ENCODE measurements around the gene CHMP6. TPM values are rescaled to one million over a fixed set of nuclear protein-coding genes. Genes with fewer than 3 reads are reported as not detected.
A peak's percentile ranks its signal among the peaks of the same experiment; 100 is the strongest.

The CHMP6 gene
- polyA plus RNA-seq, 1 donor from 2014 or later: 35.1 TPM

DNA sequence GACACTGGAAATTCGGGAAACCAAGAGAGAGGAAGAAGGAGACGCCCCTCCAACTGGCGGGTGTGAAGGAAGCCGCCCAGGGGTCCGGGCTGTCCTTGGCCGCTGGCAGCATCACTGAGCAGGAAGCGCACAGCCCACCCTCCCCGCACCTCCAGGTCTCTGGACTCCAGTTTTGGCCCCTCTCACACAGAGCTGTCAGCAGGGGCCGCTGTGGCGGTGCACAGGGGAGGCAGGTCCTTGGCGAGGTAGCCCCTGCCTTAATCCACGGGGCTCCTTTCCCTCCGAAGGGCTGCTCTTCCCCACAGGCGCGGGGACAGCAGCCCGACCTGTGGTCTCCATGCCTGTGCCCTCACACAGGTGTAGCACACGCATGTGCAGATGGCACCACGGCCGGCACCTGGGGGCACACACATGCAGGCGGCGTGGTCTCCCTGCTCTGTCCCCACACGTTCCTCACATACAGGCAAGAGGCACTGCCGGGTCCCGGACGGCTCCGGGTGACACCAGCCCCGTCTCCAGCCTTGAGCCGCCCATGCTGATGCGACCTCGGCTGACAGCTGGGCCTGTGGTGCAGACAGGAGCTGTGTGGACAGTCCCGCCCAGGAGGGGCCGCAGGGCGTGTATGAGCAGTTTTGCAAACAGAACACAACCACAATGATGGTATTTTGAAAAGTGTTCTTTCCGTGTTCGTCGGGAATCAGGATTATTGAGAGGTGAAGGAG is 26.6 kb upstream of the CHMP6 start:
- Histone ChIP-seq H3F3A (ENCODE audit: insufficient read depth, low read length, poor library complexity, severe bottlenecking) (no peaks in the 10 kb centered on the region), H2AFZ (ENCODE audit: low read depth, low read length) (no peak overlapping the region), H3K9me3 (ENCODE audit: low read length) (no peaks in the 10 kb centered on the region), H3K27ac (ENCODE audit: low read length) (peak overlapping the region; percentile 79), H4K20me1 (ENCODE audit: insufficient read depth) (no peaks in the 10 kb centered on the region), H3K4me3 (ENCODE audit: low read length) (no peak overlapping the region), H3K79me2 (replicated peaks; ENCODE audit: insufficient read depth, low read length) (no peaks in the 10 kb centered on the region), H3K9ac (ENCODE audit: low read length) (peak overlapping the region; percentile 58), H3K4me2 (ENCODE audit: low read length) (no peak overlapping the region), H3K27me3 (ENCODE audit: insufficient read depth, low read depth, low read length) (no peaks in the 10 kb centered on the region), H3K9me2 (ENCODE audit: insufficient read depth, low read length) (no peaks in the 10 kb centered on the region), H3K36me3 (ENCODE audit: insufficient read depth, low read length) (no peaks in the 10 kb centered on the region)
- no peak for TF ChIP-seq EZH2 (IDR thresholded peaks at IDR 0.05; ENCODE audit: borderline replicate concordance, insufficient read depth, low read length, poor library complexity, severe bottlenecking)
- TF ChIP-seq, protein P1, sequence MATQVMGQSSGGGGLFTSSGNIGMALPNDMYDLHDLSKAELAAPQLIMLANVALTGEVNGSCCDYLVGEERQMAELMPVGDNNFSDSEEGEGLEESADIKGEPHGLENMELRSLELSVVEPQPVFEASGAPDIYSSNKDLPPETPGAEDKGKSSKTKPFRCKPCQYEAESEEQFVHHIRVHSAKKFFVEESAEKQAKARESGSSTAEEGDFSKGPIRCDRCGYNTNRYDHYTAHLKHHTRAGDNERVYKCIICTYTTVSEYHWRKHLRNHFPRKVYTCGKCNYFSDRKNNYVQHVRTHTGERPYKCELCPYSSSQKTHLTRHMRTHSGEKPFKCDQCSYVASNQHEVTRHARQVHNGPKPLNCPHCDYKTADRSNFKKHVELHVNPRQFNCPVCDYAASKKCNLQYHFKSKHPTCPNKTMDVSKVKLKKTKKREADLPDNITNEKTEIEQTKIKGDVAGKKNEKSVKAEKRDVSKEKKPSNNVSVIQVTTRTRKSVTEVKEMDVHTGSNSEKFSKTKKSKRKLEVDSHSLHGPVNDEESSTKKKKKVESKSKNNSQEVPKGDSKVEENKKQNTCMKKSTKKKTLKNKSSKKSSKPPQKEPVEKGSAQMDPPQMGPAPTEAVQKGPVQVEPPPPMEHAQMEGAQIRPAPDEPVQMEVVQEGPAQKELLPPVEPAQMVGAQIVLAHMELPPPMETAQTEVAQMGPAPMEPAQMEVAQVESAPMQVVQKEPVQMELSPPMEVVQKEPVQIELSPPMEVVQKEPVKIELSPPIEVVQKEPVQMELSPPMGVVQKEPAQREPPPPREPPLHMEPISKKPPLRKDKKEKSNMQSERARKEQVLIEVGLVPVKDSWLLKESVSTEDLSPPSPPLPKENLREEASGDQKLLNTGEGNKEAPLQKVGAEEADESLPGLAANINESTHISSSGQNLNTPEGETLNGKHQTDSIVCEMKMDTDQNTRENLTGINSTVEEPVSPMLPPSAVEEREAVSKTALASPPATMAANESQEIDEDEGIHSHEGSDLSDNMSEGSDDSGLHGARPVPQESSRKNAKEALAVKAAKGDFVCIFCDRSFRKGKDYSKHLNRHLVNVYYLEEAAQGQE (IDR thresholded peaks at IDR 0.05; ENCODE audit: borderline replicate concordance): no peak
- TF ChIP-seq SMC3 (conservative IDR thresholded peaks at IDR 0.05; ENCODE audit: poor library complexity): no peak
- TF ChIP-seq POLR2AphosphoS5 (IDR thresholded peaks at IDR 0.05): no peak
- no peak for TF ChIP-seq TAF1 (IDR thresholded peaks at IDR 0.05; ENCODE audit: low read depth)
- no peak for TF ChIP-seq RAD21 (conservative IDR thresholded peaks at IDR 0.05)
- TF ChIP-seq, protein P2, sequence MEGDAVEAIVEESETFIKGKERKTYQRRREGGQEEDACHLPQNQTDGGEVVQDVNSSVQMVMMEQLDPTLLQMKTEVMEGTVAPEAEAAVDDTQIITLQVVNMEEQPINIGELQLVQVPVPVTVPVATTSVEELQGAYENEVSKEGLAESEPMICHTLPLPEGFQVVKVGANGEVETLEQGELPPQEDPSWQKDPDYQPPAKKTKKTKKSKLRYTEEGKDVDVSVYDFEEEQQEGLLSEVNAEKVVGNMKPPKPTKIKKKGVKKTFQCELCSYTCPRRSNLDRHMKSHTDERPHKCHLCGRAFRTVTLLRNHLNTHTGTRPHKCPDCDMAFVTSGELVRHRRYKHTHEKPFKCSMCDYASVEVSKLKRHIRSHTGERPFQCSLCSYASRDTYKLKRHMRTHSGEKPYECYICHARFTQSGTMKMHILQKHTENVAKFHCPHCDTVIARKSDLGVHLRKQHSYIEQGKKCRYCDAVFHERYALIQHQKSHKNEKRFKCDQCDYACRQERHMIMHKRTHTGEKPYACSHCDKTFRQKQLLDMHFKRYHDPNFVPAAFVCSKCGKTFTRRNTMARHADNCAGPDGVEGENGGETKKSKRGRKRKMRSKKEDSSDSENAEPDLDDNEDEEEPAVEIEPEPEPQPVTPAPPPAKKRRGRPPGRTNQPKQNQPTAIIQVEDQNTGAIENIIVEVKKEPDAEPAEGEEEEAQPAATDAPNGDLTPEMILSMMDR (IDR thresholded peaks at IDR 0.05; ENCODE audit: poor library complexity, severe bottlenecking): no peak
- TF ChIP-seq EP300 (conservative IDR thresholded peaks at IDR 0.05; ENCODE audit: poor library complexity, severe bottlenecking): no peak
- TF ChIP-seq MXI1 (conservative IDR thresholded peaks at IDR 0.05; ENCODE audit: poor library complexity, severe bottlenecking): no peak

DNA sequence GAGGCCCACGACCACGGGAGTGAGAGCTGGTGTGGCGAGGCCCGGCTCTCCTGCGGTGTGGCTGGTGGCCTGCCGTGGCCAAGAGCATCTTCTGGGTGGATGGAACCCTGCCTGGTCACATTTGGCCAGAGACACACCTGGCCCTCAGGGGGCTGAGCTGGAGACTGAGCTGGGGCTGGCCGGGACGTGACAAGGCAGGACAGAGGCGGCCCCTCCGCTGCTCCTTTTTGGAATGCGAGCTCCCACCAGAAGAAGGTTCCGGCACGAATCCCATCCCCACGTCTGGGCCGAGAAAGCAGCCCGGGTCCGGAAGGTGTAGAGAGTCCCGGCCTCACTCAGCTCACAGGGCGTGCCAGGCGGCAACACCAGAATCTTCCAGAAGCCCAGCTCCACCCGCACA is 26.0 kb upstream of the CHMP6 start:
- no peak overlapping the region for H2AFZ ChIP-seq (ENCODE audit: low read depth, low read length)
- H3K9ac ChIP-seq (ENCODE audit: low read length): no peak overlapping the region
- H3K4me2 ChIP-seq (ENCODE audit: low read length): no peak overlapping the region
- no peak overlapping the region for H3K4me3 ChIP-seq (ENCODE audit: low read length)
- no peaks in the 10 kb centered on the region for H3F3A ChIP-seq (ENCODE audit: insufficient read depth, low read length, poor library complexity, severe bottlenecking)
- no peaks in the 10 kb centered on the region for H3K9me2 ChIP-seq (ENCODE audit: insufficient read depth, low read length)
- no peaks in the 10 kb centered on the region for H3K27me3 ChIP-seq (ENCODE audit: insufficient read depth, low read depth, low read length)
- H3K9me3 ChIP-seq (ENCODE audit: low read length): no peaks in the 10 kb centered on the region
- H3K36me3 ChIP-seq (ENCODE audit: insufficient read depth, low read length): no peaks in the 10 kb centered on the region
- peak overlapping the region; percentile 12 for H3K27ac ChIP-seq (ENCODE audit: low read length)
- H3K79me2 ChIP-seq (replicated peaks; ENCODE audit: insufficient read depth, low read length): no peaks in the 10 kb centered on the region
- TF ChIP-seq EP300 (conservative IDR thresholded peaks at IDR 0.05; ENCODE audit: poor library complexity, severe bottlenecking): no peak
- TF ChIP-seq TAF1 (IDR thresholded peaks at IDR 0.05; ENCODE audit: low read depth): no peak
- H4K20me1 ChIP-seq (ENCODE audit: insufficient read depth): no peaks in the 10 kb centered on the region

Data from neural cell (in vitro differentiated cells).